Measurements from ENCODE around the gene ZNF808.
A peak's percentile ranks its signal among the peaks of the same experiment; 100 is the strongest.
"Not testable (repeated sequence)": the region's sequence is repeated elsewhere in the genome, so short reads cannot be mapped to it uniquely, and the experiment has no call there.

Gene ZNF808

DNA sequence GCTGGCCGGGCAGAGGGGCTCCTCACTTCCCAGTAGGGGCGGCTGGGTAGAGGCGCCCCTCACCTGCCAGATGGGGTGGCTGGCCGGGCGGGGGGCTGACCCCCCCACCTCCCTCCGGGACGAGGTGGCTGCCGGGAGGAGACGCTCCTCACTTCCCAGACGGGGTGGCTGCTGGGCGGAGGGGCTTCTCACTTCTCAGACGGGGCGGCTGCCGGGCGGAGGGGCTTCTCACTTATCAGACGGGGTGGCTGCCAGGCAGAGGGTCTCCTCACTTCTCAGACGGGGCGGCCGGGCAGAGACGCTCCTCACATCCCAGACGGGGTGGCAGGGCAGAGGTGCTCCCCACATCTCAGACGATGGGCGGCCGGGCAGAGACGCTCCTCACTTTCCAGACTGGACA, 66.0 kb downstream of the ZNF808 start:
- DNase-seq (ENCODE audit: low read depth in 2 of 2): not testable (repeated sequence)

DNA sequence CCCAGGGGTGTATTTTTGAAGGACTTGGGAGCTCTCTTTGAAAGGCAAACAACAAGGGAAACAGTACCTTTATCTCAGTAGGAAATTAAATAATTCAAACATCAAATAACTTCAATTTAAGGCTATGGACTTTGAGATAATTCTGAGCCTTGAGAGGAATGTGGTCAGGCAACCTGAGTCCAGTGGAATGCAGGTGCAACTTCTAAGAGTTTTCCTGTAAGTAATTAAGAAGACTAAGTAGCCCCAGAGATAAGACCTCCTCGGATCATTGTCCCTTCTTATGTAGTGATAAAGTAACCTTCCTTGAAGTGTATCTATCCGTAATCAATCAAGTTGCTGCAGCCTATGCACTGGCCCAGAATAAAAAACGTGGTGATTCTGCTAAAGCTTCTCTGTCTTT, 71.8 kb downstream of the ZNF808 start:
- DNase-seq (ENCODE audit: low read depth in 2 of 2): no peak

DNA sequence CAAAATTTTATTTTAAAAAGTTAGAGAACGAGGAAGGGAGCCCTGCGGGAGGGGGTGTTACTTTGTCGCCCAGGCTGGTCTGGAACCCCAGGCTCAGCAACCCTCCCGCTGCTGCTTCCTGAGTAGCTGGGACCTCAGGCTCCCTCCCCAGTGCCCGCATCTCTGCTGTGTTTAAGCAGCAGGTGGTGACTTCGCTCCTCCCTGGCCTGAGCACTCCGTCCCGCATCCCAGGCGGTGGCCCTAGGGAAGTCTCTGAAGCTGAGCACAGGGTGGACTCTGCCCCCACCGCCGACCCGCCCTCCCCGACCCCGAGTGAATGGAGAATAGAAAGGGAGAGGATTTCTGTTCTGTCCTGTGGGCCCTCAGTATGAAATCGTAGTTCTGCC, 73.2 kb downstream of the ZNF808 start:
- DNase-seq (ENCODE audit: low read depth in 2 of 2): peak in 1 of 2 donors; percentile 2

DNA sequence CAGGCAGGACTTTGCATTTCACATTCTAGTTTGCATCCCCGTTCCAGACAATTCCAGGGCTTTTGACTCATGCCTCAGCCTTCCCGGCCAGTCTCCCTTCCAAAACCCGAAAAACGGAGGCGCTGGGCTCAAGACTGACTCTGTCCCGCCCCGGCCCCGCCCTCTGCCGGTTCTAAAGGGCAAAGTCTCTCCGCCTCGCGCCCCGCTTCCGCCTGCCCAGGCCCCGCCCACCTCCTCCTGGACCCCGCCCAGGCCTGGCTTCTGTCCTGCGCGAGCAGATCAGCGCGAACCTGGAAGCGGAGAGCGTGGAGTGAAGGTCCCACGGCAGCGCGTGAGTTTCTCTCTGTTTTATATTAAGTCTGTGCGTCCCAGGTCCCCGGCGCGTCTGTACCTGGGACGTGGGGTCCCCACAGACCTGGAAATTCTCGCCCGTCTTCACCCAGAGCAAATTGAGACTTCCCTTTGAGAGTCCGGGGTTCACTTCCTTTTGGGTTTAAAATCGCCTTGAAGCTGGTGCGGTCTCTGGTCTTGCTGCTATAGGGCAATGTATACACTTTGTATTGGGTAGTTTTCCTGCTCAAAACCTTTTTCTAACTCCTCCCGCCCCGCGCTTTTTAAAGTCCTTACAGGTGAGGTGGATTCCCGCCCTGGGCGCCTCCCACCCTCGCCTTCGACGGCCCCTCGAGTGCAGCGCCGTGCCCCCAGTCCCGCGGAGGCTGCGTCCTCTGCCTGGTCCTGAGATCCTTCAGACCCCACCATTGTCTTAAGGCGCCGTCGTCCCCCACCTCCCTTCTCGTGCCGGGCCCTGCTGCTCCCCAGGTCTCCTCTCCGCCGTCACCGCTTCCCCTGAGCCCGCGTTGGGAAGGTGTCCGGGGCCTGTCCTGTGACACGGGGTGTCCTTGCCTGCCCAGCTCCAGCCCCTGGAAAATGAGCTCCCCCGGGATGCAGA, 73.8 kb downstream of the ZNF808 start:
- peak; percentile 92 for DNase-seq (ENCODE audit: low read depth in 2 of 2)

DNA sequence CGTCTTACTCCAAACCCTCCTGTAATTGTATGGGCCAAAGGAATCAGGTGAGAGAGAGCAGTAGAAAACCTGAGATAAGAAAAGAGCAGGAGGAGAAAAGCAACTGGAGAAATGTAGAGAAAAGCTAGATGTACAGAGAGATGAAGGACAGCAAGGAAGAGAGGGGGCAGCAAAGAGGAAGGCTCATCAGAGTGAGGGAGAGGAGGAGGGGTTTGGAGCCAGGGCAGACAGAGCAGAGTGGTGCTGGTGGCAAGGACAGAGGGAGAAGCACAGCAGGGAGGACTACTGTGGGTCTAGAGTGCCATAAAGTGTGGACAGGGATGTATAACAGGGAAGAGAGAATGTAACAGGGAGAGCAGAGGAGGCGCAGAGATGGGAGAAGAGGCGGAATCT, 74.5 kb downstream of the ZNF808 start:
- DNase-seq (ENCODE audit: low read depth in 2 of 2): not testable (repeated sequence)

DNA sequence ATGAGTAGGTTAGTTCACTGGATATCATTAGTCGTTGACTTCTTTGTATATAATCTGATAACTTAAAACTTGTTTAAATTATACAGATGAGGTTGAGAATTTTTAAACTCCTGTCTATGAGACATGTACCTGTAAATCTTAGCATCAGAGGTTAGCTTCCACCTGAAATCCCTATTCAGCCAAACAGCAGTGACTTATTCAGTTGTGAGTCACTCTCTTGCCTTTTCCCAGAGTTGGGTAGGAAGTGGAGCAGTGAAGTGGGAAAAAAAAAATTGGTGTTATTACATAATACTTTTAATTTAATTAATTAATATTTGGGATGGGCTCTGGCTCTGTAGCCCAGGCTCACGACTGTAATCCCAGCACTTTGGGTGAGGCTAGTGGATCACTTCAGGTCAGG, 75.5 kb downstream of the ZNF808 start:
- DNase-seq (ENCODE audit: low read depth in 2 of 2): no peak

DNA sequence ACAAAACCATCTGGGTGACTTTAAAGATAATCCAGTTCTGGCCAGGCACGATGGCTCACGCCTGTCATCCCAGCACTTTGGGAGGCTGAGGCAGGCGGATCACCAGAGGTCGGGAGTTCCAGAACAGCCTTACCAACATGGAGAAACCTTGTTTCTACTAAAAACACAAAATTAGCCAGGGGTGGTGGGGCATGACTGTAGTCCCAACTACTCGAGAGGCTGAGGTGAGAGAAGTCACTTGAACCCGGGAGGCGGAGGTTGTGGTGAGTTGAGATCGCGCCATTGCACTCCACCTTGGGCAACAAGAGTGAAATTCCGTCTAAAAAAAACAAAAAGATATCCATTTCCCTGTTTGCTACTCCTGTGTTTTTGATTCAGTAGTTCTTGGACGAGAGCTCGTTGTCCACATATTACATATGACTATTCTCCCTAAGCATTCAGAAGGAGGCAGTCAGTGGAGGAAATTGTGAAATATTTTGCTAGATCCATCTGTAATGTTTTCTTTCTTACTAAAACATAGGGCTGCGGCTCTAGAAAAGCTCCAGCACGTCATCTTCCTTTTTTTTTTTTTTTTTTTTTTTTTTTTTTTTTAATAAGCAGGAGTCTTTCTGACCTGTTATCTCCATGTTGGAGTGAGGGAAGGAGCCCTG, 76.2 kb downstream of the ZNF808 start:
- no peak for DNase-seq (ENCODE audit: low read depth in 2 of 2)
